HEK293 (cell line): ENCODE measurements around the gene CASS4.

Experiments
- CTCF ChIA-PET: fragments of 350-600 bp; formaldehyde crosslinking; extraction: SDS; loops from one replicate; lab custom pipeline; 2021; ENCODE audit warnings: antibody characterized with exemption; lab: Yijun Ruan, JAX
- POLR2A ChIA-PET: fragments of 300-600 bp; formaldehyde crosslinking; extraction: SDS; loops from one replicate; lab custom pipeline; 2020; ENCODE audit warnings: antibody characterized with exemption, inconsistent platforms; lab: Yijun Ruan, JAX
- H3K27ac ChIP-seq: fragments of 200-500 bp; sonication (Bioruptor generic); 2 replicates; pipeline ENCODE4 v1.5.1; 2014; ENCODE audit warnings: low read depth, low read length, control low read depth, inconsistent platforms; ENCODE audit errors: extremely low read depth
- H3K36me3 ChIP-seq, 2 experiments: fragments of 200-500 bp in 1 of 2; sonication (Bioruptor generic) in 1 of 2; 1 replicate in 1 of 2; 2 replicates in 1 of 2; pipeline ENCODE4 v1.5.1; 2014 to 2017; ENCODE audit warnings: inconsistent platforms in 2 of 2, low read length in 2 of 2; ENCODE audit not compliant: control insufficient read depth in 2 of 2, insufficient read depth in 1 of 2
- H3K4me1 ChIP-seq: fragments of 200-500 bp; sonication (Bioruptor generic); 2 replicates; pipeline ENCODE4 v1.5.1; 2014; ENCODE audit warnings: mild to moderate bottlenecking, low read length, inconsistent platforms; ENCODE audit not compliant: control insufficient read depth, insufficient read depth
- H3K4me3 ChIP-seq: 2 replicates; pipeline ENCODE4 v1.5.1; 2011; ENCODE audit warnings: low read depth, mild to moderate bottlenecking, control low read depth, low read length, moderate library complexity
- H3K9me3 ChIP-seq: fragments of 200-500 bp; sonication (Bioruptor generic); 2 replicates; pipeline ENCODE4 v1.5.1; 2014; ENCODE audit warnings: low read depth, low read length, inconsistent platforms; ENCODE audit not compliant: control insufficient read depth, insufficient read depth
- BCL11A ChIP-seq: fragments of 450-650 bp; formaldehyde crosslinking; IDR thresholded peaks from 2 replicates; pipeline ENCODE4 v1.5.1; 2016; ENCODE audit warnings: low read depth, missing biosample characterization, missing genetic modification characterization
- EGR2 ChIP-seq: fragments of 450-650 bp; formaldehyde crosslinking; IDR thresholded peaks from 2 replicates; pipeline ENCODE4 v1.5.1; 2016; ENCODE audit warnings: low read depth, missing biosample characterization, missing genetic modification characterization
- GLI4 ChIP-seq: fragments of 450-650 bp; formaldehyde crosslinking; IDR thresholded peaks from 2 replicates; pipeline ENCODE4 v1.5.1; 2016; ENCODE audit warnings: missing biosample characterization, missing genetic modification characterization
- HOXD13 ChIP-seq: sonication (generic); formaldehyde crosslinking; IDR thresholded peaks from 2 replicates; pipeline ENCODE4 v1.8.0; 2022; ENCODE audit warnings: missing genetic modification reagents, borderline replicate concordance
- PRDM1 ChIP-seq: fragments of 450-650 bp; formaldehyde crosslinking; IDR thresholded peaks from 2 replicates; pipeline ENCODE4; 2016; ENCODE audit warnings: missing biosample characterization, missing genetic modification characterization
- ZBTB17 ChIP-seq: fragments of 450-650 bp; formaldehyde crosslinking; IDR thresholded peaks from 2 replicates; pipeline ENCODE4 v1.5.1; 2016; ENCODE audit warnings: missing biosample characterization, missing genetic modification characterization
- ZBTB21 ChIP-seq: fragments of 450-650 bp; formaldehyde crosslinking; IDR thresholded peaks from 2 replicates; pipeline ENCODE4 v1.5.1; 2017; ENCODE audit warnings: missing biosample characterization, missing genetic modification characterization
- ZFHX2 ChIP-seq: fragments of 450-650 bp; formaldehyde crosslinking; conservative IDR thresholded peaks from 2 replicates; pipeline ENCODE4 v1.5.1; 2016; ENCODE audit warnings: missing biosample characterization, missing genetic modification characterization
- ZNF2 ChIP-seq: fragments of 450-650 bp; formaldehyde crosslinking; IDR thresholded peaks from 2 replicates; pipeline ENCODE4 v1.5.1; 2016; ENCODE audit warnings: missing biosample characterization, missing genetic modification characterization
- ZNF214 ChIP-seq: fragments of 450-650 bp; formaldehyde crosslinking; IDR thresholded peaks from 2 replicates; pipeline ENCODE4 v1.5.1; 2017; ENCODE audit warnings: missing biosample characterization, mild to moderate bottlenecking, missing genetic modification characterization, borderline replicate concordance
- ZNF239 ChIP-seq: fragments of 450-650 bp; formaldehyde crosslinking; IDR thresholded peaks from 2 replicates; pipeline ENCODE4 v1.5.1; 2016; ENCODE audit warnings: missing biosample characterization, missing genetic modification characterization
- ZNF341 ChIP-seq: fragments of 450-650 bp; formaldehyde crosslinking; IDR thresholded peaks from 2 replicates; pipeline ENCODE4; 2016; ENCODE audit warnings: low read depth, missing biosample characterization, missing genetic modification characterization
- ZNF501 ChIP-seq: fragments of 450-650 bp; formaldehyde crosslinking; IDR thresholded peaks from 2 replicates; pipeline ENCODE4 v1.5.1; 2016; ENCODE audit warnings: missing biosample characterization, missing genetic modification characterization
- ZNF510 ChIP-seq: fragments of 450-650 bp; formaldehyde crosslinking; IDR thresholded peaks from 2 replicates; pipeline ENCODE4 v1.5.1; 2018; ENCODE audit warnings: mild to moderate bottlenecking, missing genetic modification characterization, missing biosample characterization; ENCODE audit not compliant: insufficient replicate concordance
- ZNF560 ChIP-seq: fragments of 450-650 bp; formaldehyde crosslinking; IDR thresholded peaks from 2 replicates; pipeline ENCODE4 v1.5.1; 2017; ENCODE audit warnings: missing biosample characterization, missing genetic modification characterization, borderline replicate concordance
- ZNF626 ChIP-seq: fragments of 450-650 bp; sonication (Bioruptor Pico); formaldehyde crosslinking; IDR thresholded peaks from 2 replicates; pipeline ENCODE4 v1.5.1; 2018; ENCODE audit warnings: missing biosample characterization, missing genetic modification characterization, inconsistent platforms
- ZNF658 ChIP-seq: fragments of 450-650 bp; formaldehyde crosslinking; IDR thresholded peaks from 2 replicates; pipeline ENCODE4; 2016; ENCODE audit warnings: missing biosample characterization, missing genetic modification characterization
- ZNF660 ChIP-seq: fragments of 450-650 bp; IDR thresholded peaks from 2 replicates; pipeline ENCODE4 v1.5.1; 2018; ENCODE audit warnings: missing biosample characterization, mild to moderate bottlenecking, missing genetic modification characterization
- ZNF670 ChIP-seq: fragments of 450-650 bp; formaldehyde crosslinking; IDR thresholded peaks from 2 replicates; pipeline ENCODE4 v1.5.1; 2016; ENCODE audit warnings: missing biosample characterization, missing genetic modification characterization, low read depth
- ZNF777 ChIP-seq: fragments of 450-650 bp; formaldehyde crosslinking; IDR thresholded peaks from 2 replicates; pipeline ENCODE4 v1.5.1; 2017; ENCODE audit warnings: missing biosample characterization, missing genetic modification characterization, borderline replicate concordance
- ZNF791 ChIP-seq: fragments of 450-650 bp; formaldehyde crosslinking; IDR thresholded peaks from 2 replicates; pipeline ENCODE4 v1.5.1; 2016; ENCODE audit warnings: missing biosample characterization, missing genetic modification characterization
- TF ChIP-seq, protein P1 (sequence below): fragments of 450-650 bp; IDR thresholded peaks from 2 replicates; pipeline ENCODE4 v1.5.1; 2018; ENCODE audit warnings: missing biosample characterization, missing genetic modification characterization
- TF ChIP-seq, protein P2 (sequence below): fragments of 450-650 bp; formaldehyde crosslinking; optimal IDR thresholded peaks from 2 replicates; pipeline ENCODE3; 2016; ENCODE audit warnings: missing biosample characterization, mild to moderate bottlenecking, missing genetic modification characterization
- TF ChIP-seq, protein P3 (sequence below): fragments of 450-650 bp; formaldehyde crosslinking; IDR thresholded peaks from 2 replicates; pipeline ENCODE4 v1.5.1; 2016; ENCODE audit warnings: missing biosample characterization, missing genetic modification characterization
- TF ChIP-seq, protein P4 (sequence below): fragments of 450-650 bp; formaldehyde crosslinking; IDR thresholded peaks from 2 replicates; pipeline ENCODE4 v1.5.1; 2016; ENCODE audit warnings: missing biosample characterization, missing genetic modification characterization

Gene CASS4

DNA sequence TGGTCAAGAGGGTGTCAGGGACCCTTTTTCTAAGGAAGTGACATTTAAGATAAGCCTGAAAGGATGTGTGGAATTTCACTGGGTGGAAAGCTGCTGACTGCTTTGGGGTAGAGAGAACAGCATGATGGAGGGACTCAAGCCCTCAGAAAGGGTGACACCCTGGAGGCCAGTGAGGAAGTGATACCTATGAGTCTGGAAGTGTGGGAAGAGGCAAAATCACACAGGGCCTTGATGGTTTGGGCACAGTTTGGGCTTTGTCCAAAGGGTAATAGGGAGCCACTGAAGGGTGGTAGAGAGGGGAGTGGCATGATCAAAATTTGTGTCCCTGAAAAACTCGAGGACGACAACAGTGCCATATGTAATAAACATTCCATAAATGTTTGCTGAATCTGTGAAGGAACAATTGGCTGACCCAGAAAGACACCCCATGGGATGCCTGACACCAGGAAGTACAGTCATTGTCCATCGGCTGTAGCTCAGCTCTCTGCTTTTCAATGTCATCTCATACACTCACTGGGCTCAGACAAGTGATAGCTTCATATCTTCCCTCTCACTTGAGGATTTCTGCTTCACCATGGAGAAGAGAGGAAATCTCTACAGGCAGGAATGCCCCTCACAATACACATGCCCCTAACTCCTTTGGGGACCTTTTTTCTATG, 21.3 kb downstream of the CASS4 start:
- Histone ChIP-seq H3K36me3 (no peaks in the 10 kb centered on the region), H3K4me3 (no peak overlapping the region), H3K27ac (no peak overlapping the region), H3K9me3 (no peaks in the 10 kb centered on the region), H3K4me1 (no peaks in the 10 kb centered on the region)
- ChIA-PET CTCF (no interaction called here), POLR2A (no interaction called here)
- TF ChIP-seq ZNF777 (tag by site-specific recombination), result no peak
- TF ChIP-seq ZNF341 (tag by site-specific recombination), result no peak
- TF ChIP-seq, protein P1, sequence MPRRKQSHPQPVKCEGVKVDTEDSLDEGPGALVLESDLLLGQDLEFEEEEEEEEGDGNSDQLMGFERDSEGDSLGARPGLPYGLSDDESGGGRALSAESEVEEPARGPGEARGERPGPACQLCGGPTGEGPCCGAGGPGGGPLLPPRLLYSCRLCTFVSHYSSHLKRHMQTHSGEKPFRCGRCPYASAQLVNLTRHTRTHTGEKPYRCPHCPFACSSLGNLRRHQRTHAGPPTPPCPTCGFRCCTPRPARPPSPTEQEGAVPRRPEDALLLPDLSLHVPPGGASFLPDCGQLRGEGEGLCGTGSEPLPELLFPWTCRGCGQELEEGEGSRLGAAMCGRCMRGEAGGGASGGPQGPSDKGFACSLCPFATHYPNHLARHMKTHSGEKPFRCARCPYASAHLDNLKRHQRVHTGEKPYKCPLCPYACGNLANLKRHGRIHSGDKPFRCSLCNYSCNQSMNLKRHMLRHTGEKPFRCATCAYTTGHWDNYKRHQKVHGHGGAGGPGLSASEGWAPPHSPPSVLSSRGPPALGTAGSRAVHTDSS, result no peak
- TF ChIP-seq GLI4 (tag by site-specific recombination), result no peak
- TF ChIP-seq ZNF560 (tag by site-specific recombination), result no peak
- TF ChIP-seq, protein P2, sequence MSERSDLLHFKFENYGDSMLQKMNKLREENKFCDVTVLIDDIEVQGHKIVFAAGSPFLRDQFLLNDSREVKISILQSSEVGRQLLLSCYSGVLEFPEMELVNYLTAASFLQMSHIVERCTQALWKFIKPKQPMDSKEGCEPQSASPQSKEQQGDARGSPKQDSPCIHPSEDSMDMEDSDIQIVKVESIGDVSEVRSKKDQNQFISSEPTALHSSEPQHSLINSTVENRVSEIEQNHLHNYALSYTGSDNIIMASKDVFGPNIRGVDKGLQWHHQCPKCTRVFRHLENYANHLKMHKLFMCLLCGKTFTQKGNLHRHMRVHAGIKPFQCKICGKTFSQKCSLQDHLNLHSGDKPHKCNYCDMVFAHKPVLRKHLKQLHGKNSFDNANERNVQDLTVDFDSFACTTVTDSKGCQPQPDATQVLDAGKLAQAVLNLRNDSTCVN (tag by site-specific recombination), result no peak

DNA sequence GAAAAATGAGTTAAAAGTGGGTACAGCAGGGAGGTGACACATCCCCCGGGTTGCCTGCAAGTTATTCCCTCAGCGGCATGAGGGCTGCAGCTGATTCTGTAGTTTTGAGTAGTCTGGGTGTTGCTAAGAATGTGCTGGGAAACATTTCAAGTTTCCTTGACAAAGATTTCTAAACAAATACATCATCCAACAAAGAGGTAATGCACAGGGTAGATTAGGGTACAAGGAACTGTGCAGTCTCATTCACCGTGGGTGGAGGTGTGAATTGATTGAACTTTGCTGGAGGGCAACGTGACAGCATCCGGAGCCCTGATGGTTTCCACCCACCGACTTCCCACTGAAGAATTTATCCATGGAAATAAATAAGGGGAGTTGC, 21.8 kb downstream of the CASS4 start:
- Histone ChIP-seq H3K4me3 (no peak overlapping the region), H3K4me1 (no peaks in the 10 kb centered on the region), H3K9me3 (no peaks in the 10 kb centered on the region), H3K27ac (no peak overlapping the region), H3K36me3 (no peaks in the 10 kb centered on the region)
- ChIA-PET POLR2A (no interaction called here), CTCF (no interaction called here)
- TF ChIP-seq ZNF214 (no peak), EGR2 (peak; percentile 52), ZFHX2 (tag by site-specific recombination) (0 out of 2 replicates have a peak, but pooled peaks have one; percentile 38)

DNA sequence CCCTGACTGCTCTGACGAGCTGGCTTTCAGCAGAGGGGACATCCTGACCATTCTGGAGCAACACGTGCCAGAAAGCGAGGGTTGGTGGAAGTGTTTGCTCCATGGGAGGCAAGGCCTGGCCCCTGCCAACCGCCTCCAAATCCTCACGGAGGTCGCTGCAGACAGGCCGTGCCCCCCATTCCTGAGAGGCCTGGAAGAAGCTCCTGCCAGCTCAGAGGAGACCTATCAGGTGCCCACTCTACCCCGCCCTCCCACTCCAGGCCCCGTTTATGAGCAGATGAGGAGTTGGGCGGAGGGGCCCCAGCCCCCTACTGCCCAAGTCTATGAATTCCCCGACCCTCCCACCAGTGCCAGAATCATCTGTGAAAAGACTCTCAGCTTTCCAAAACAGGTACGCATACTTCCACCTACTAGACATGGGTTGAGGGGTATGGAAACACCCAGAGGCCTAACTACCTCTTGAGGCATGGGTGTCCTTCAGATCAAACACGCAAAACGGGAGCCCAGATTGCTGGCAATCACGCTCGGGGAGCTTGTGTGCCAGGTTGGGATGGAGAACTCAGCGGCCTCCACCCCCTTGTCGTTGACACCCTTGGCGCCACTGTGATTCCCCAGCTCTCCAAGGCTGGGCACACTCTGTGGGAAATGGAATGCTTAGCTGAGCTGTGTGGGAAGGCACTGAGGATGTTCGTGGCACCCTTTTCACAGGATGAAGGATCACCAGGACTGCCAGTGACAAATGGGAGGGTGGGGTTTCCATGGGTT, 25.3 kb downstream of the CASS4 start:
- no peak overlapping the region for H3K27ac ChIP-seq
- TF ChIP-seq ZNF791 (tag by site-specific recombination) (no peak), PRDM1 (tag by site-specific recombination) (no peak), ZNF626 (tag by site-specific recombination) (no peak), ZNF510 (tag by site-specific recombination) (no peak), ZNF2 (no peak), ZBTB17 (tag by site-specific recombination) (no peak), ZNF670 (tag by site-specific recombination) (no peak), ZNF660 (tag by site-specific recombination) (no peak), ZNF239 (tag by site-specific recombination) (no peak), ZNF658 (no peak), BCL11A (tag by site-specific recombination) (no peak), HOXD13 (CRISPR knock-in tag) (no peak), ZBTB21 (tag by site-specific recombination) (no peak), ZNF501 (tag by site-specific recombination) (no peak)
- TF ChIP-seq, protein P3, sequence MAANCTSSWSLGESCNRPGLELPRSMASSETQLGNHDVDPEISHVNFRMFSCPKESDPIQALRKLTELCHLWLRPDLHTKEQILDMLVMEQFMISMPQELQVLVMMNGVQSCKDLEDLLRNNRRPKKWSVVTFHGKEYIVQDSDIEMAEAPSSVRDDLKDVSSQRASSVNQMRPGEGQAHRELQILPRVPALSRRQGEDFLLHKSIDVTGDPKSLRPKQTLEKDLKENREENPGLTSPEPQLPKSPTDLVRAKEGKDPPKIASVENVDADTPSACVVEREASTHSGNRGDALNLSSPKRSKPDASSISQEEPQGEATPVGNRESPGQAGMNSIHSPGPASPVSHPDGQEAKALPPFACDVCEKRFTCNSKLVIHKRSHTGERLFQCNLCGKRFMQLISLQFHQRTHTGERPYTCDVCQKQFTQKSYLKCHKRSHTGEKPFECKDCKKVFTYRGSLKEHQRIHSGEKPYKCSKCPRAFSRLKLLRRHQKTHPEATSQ (tag by site-specific recombination), result no peak
- TF ChIP-seq, protein P4, sequence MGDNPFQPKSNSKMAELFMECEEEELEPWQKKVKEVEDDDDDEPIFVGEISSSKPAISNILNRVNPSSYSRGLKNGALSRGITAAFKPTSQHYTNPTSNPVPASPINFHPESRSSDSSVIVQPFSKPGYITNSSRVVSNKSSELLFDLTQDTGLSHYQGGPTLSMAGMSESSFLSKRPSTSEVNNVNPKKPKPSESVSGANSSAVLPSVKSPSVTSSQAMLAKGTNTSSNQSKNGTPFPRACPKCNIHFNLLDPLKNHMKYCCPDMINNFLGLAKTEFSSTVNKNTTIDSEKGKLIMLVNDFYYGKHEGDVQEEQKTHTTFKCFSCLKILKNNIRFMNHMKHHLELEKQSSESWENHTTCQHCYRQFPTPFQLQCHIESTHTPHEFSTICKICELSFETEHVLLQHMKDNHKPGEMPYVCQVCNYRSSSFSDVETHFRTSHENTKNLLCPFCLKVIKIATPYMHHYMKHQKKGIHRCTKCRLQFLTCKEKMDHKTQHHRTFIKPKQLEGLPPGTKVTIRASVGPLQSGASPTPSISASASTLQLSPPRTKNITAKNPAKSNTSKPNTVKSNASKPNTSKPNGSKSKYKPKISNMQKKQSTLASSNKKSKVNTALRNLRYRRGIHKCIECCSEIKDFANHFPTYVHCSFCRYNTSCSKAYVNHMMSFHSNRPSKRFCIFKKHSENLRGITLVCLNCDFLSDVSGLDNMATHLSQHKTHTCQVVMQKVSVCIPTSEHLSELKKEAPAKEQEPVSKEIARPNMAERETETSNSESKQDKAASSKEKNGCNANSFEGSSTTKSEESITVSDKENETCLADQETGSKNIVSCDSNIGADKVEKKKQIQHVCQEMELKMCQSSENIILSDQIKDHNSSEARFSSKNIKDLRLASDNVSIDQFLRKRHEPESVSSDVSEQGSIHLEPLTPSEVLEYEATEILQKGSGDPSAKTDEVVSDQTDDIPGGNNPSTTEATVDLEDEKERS (tag by site-specific recombination), result no peak

More for the DNA sequence above, 25.3 kb downstream of the CASS4 start:
- Histone ChIP-seq H3K9me3 (no peaks in the 10 kb centered on the region), H3K4me1 (no peaks in the 10 kb centered on the region), H3K4me3 (no peak overlapping the region), H3K36me3 (no peaks in the 10 kb centered on the region)
- POLR2A ChIA-PET, result no interaction called here
- CTCF ChIA-PET, result interaction anchor here (0.5 kb wide), 1 partner anchor 1579 kb away, joined by 3 read pairs; no protein-coding TSS in a partner anchor
